GM12801 (cell line): ENCODE results near the gene SCTR.

Source experiments
- CTCF ChIP-seq: IDR thresholded peaks from one replicate; pipeline ENCODE4 v1.5.1; 2011; ENCODE audit warnings: control low read depth; ENCODE audit not compliant: insufficient read length; ENCODE audit errors: extremely low read depth

Gene SCTR

DNA sequence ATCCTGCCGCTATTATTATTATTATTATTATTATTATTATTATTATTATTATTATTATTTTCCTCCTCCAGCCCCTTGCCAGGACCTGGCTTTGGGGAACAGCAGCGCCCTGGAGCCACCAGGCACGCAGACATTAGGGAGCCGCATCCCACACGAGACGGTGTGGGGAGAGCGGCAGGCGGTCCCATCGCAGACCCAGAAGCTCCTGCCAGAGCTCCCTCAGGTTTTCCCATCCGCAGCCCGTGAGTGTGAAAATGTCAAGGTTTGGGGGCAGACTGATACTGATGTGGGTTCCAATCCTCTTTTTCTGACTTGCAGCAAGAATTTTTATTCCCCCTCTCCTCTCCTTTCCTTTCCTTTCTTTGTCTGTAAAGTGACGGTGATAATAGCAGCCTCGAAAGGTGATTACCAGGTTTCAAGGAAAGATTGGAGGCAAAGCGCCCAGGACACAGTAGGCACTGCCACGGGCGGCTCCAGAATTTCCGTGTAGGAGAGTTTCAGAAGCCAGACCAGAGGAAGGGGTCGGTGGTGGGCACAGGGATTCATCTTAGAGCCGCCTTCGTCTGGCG, 816 bp downstream of the SCTR start:
- no peak for TF ChIP-seq CTCF

- no peak for TF ChIP-seq CTCF
Measured at GRCh38 chr2:119522671-119523070, 1.6 kb downstream of the SCTR start.

DNA sequence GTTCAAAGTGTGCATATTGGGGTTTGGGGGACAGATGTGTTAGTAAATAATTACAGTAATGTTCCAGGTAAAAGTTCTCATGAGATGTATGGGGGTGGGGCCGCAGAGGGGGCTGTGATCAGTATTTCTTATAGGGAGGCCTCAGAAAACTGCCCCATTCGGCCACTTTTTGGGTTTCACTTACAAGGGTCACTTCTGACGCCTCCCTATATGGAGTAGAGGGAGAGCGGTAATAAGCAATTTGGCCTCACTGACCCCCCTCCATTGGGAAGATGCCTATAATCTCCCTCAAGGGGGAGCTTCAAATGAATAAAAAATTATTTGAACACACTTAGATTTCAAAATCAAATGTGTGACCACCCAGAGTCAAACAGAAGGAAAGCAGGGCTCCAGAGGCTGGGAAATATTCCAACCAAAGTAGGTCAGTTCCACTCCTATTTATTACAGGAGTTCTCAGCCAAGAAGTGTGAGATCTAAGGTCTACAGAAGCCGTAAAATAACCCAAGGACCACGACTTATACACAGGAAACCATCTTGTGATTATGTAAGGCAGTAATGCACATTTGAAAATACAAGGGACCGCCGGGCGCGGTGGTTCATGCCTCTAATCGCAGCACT, 2.7 kb downstream of the SCTR start:
- no peak for TF ChIP-seq CTCF

DNA sequence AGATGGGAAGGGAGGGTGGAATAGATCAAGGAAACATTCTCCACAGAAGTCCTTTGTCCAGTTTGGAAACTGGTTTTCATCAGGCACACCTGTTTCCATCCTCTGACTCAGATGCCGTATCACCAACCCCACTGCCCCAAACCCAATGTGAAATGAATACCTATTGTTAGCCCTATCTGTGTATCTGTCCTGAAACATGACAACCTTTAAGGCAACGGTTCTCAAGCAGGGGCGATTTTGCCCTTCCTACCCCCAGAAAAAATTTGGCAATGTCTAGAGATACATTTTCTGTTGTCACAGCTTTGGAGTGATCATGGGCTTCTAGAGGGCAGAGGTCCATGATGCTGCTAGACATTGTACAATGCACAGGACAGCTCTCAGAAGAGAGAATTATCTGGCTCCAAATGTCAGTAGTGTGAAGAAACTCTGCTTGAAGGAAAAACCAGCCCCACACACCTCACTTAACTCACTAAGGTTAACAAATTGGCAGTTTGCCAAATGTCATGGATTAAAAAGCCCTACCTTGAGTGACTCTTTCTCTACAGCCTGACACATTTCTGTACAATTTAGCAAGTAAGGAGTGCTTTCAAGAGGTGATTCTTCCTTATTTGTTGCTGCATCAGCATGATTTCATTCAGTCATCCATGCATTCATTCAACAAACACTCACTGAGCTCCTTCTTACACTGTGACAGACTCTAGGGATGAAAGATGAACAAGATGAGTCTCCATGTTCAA, 3.4 kb downstream of the SCTR start:
- TF ChIP-seq CTCF: no peak

DNA sequence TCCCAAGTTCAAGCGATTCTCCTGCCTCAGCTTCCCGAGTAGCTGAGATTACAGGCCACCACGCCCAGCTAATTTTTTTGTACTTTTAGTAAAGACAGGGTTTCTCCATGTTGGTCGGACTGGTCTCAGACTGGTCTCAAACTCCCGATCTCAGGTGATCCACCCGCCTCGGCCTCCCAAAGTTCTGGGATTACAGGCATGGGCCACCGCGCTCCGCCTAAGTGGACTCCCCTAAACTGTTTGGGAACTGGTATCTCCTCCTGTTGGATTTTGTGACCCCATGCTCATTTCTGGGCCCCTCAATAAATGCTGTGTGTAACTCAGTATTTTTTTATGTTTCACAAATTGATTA, 5.2 kb downstream of the SCTR start:
- TF ChIP-seq CTCF: no peak

DNA sequence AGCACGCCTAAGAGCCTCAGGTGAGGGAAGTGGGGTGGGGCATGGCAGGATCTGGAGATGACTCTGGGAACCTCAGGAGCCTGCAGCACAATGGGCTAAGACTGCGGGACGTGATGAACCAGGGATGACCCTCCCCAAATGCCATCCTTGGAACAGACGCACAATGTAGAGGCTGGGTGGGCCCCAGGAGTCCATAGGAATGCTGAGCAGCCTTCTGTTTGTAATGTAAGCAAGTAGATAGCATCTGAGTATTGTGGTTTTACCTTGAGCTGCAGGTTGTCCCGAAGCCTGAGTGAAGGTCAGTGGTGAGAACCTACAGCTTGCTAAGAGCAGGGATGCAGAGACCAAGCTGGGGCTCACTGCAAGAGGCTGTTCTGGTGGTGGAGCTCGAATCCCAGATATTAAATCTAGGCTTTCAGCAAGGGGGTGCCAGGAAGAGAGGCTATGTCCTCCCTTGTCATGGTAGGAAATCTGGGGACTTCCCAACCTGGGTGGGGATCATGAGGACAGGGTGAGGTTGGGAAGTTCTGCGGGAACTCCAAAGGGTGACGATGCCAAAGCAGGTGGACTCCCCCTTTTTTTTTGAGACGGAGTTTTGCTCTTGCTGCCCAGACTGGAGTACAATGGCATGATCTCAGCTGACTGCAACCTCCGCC, 5.8 kb downstream of the SCTR start:
- TF ChIP-seq CTCF: no peak

DNA sequence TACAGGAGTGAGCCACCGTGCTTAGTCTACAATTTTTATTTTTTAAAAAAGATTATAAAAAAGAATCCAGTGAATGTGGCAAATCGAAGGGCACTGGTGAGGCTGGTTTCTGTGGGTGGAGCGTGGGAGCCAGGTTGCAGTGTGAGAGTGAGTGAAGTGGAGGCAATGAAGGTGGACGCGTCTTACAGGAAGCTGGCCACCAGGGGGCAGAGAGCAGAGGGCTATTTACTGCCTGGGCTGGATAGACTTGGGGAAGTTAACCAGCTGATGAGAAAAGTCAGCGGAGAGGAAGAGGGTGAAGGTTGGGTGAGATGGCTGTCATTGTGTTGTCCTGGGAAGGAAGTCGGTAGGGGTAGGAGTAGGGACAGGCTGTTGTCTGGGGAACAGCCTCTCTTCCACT, 6.8 kb downstream of the SCTR start:
- peak; percentile 12 for TF ChIP-seq CTCF
